Stimulated activated CD4-positive, alpha-beta T cell treated with anti-CD3 and anti-CD28 coated beads, Interleukin-12 subunit alpha, Interleukin-12 subunit beta, amount 100 ng/mL, for 24 hours (primary cell): ENCODE results near the gene ALPK3.

Experiments
- DNase-seq, 2 experiments: peaks; one replicate each; pipeline ENCODE4 v3.0.0-alpha.2; 2020; ENCODE audit warnings: low read depth in 2 of 2

The ALPK3 gene

GRCh38 chr15:84823282-84823878, 6.2 kb downstream of the ALPK3 start:
- DNase-seq, result no peak

GRCh38 chr15:84824260-84825007, 7.3 kb downstream of the ALPK3 start:
- DNase-seq, result no peak

- no peak for DNase-seq
Observed at GRCh38 chr15:84826369-84826823, 9.2 kb downstream of the ALPK3 start.

- no peak for DNase-seq
Observed at GRCh38 chr15:84827246-84827645, 10.1 kb downstream of the ALPK3 start.

GRCh38 chr15:84828086-84828908, 11.1 kb downstream of the ALPK3 start:
- DNase-seq, result no peak

GRCh38 chr15:84829428-84829827, 12.3 kb downstream of the ALPK3 start:
- no peak for DNase-seq

GRCh38 chr15:84830036-84830435, 12.9 kb downstream of the ALPK3 start:
- DNase-seq, result no peak

GRCh38 chr15:84831028-84831427, 13.9 kb downstream of the ALPK3 start:
- no peak for DNase-seq

- DNase-seq, result no peak
Observed at GRCh38 chr15:84831613-84832012, 14.5 kb downstream of the ALPK3 start.

- no peak for DNase-seq
Observed at GRCh38 chr15:84832448-84833040, 15.4 kb downstream of the ALPK3 start.

- no peak for DNase-seq
Observed at GRCh38 chr15:84833447-84834228, 16.5 kb downstream of the ALPK3 start.

GRCh38 chr15:84834229-84834955, 17.2 kb downstream of the ALPK3 start:
- DNase-seq, result no peak

- no peak for DNase-seq
Observed at GRCh38 chr15:84834969-84835368, 17.8 kb downstream of the ALPK3 start.

GRCh38 chr15:84835661-84836337, 18.6 kb downstream of the ALPK3 start:
- DNase-seq, result no peak

- no peak for DNase-seq
Observed at GRCh38 chr15:84836844-84837243, 19.7 kb downstream of the ALPK3 start.

GRCh38 chr15:84839714-84840113, 22.6 kb downstream of the ALPK3 start:
- DNase-seq, result no peak

GRCh38 chr15:84840255-84840654, 23.1 kb downstream of the ALPK3 start:
- no peak for DNase-seq

- no peak for DNase-seq
Observed at GRCh38 chr15:84840741-84841429, 23.7 kb downstream of the ALPK3 start.

- DNase-seq, result no peak
Observed at GRCh38 chr15:84842781-84843180, 25.6 kb downstream of the ALPK3 start.

- DNase-seq, result no peak
Observed at GRCh38 chr15:84844964-84845363, 27.8 kb downstream of the ALPK3 start.
